ENCODE data around the gene HSF5.

- no peak for TF ChIP-seq CTCF (IDR thresholded peaks at IDR 0.05; ENCODE audit: insufficient read depth, low read length)
- TF ChIP-seq POLR2AphosphoS5 (IDR thresholded peaks at IDR 0.05; ENCODE audit: low read depth): no peak
- TF ChIP-seq SPI1 (IDR thresholded peaks at IDR 0.05; ENCODE audit: borderline replicate concordance, low read depth): no peak
These were observed 88.2 kb downstream of the HSF5 start for GRCh38 chr17:58399974-58400373.

All from HL-60 (cell line).